C4-2B (cell line): ENCODE data around the gene CACFD1.

Experiments
- H3K27ac ChIP-seq: fragments of 450-650 bp; 2 replicates; pipeline ENCODE4 v1.5.1; 2017
- CTCF ChIP-seq: fragments of 450-650 bp; conservative IDR thresholded peaks from 2 replicates; pipeline ENCODE4 v1.5.1; 2017; ENCODE audit warnings: mild to moderate bottlenecking
- ZFX ChIP-seq: fragments of 450-650 bp; IDR thresholded peaks from 2 replicates; pipeline ENCODE4 v1.6.1; 2017

CACFD1 gene

GRCh38 chr9:133499892-133500270 is 40.1 kb downstream of the CACFD1 start:
- TF ChIP-seq CTCF (no peak), ZFX (no peak)
- H3K27ac ChIP-seq: no peak overlapping the region

DNA sequence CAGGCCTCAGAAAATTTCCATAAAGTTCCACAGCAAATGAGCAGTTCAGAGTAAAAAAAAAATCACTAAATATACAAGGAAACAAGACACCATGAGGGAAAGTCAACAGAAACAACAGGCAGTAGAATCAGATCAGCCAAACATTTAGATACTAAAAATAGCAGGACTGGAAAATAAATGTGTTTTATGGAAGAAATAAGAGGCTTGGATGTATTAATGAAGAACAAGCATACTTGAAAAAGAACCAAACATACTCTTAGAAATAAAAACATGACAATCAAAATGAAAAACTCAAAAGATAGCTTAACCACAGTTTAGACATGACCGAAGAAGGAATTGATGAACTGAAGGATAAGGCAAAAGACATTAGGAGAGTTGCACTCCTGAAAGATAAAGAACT is 42.3 kb downstream of the CACFD1 start:
- no peak for TF ChIP-seq ZFX
- TF ChIP-seq CTCF: no peak

DNA sequence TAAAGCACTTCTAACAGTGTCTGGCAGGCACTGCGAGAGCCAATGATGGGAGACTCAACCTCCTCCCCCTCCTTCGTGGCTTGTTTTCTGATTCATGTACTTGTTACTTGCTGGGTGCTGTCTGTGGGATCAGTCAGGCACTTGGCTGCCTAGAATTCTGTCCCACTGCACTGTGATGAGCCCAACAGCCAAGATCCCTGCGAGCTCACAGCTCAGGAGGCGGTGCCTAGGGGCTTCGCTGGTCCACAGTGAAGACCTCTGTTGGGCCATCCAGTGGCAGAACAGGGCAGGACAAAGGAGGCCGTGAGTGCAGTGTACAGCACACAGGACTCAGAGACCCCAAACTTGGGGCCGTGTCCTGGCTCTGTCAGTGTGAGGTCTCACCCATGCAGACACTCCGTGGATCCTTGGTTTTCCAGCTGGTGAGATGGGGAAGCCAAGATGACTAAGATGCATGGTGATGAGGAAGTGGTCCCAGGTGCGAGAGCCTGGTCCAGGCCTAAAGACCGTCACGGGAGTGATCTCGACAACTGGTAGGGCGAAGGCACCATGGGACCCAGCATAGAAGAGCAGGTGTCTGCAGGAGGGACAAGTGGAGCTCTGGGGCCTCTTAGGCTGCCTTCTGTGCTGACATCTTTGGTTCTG is 45.5 kb downstream of the CACFD1 start:
- TF ChIP-seq CTCF (no peak), ZFX (no peak)
- H3K27ac ChIP-seq: no peak overlapping the region

More for the DNA sequence above, 42.3 kb downstream of the CACFD1 start:
- H3K27ac ChIP-seq: no peak overlapping the region

DNA sequence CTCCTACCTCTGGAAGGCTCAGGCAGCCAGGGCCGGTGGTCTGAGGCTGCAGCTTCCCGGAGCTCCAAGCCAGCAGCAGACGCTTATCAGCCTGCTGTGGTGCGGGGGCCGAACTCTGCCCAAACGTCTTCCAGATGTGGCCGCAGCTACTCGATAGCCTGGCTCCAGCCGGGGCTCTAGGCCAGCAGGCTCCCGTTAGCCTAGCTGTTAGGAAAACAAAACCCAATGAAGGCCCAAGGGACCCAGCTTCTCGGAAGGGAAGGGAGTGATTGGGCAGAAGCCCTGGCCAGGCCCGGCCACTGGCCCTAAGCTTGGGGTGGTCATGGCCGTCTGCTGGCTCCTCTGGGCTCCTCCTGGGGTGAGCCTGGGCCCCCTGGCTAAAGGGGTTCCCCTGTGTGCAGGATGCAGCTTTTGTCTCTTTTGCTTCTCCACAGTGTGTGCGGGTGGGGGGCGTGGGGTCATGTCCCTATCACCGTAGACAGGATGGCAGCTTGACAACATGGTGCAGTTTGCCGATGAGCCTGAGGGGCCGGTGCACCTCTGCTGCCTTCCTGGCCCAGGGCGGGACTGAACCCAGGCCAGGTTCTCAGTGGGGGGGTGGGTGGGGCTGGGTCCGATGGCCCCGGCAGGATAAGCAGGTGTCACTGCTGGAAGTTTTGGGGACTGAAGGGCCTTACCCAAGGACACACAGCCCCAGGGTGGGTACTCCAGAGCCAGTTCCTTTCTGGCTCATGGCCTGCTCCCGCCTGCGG is 46.3 kb downstream of the CACFD1 start:
- TF ChIP-seq ZFX (no peak), CTCF (no peak)
- H3K27ac ChIP-seq: no peak overlapping the region

DNA sequence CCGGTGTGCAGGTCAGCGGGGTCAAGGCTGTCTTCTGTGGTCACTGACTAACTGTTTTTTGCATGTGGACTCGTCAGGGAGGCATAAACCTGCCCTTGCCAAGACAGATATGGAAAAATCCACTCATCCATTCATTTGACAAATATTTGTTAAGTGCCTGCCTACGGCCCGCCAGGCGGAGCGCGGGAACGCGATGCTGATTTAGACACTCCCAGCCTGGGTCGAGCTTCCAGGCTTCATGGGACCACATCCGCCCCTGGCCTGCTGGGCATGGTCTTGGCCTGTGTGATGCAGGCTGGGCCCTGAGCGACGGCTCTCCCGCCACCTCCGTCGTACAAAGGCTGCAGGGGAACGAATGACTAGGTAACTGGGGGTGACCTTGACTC is 46.9 kb downstream of the CACFD1 start:
- TF ChIP-seq ZFX: no peak
- TF ChIP-seq CTCF: no peak

DNA sequence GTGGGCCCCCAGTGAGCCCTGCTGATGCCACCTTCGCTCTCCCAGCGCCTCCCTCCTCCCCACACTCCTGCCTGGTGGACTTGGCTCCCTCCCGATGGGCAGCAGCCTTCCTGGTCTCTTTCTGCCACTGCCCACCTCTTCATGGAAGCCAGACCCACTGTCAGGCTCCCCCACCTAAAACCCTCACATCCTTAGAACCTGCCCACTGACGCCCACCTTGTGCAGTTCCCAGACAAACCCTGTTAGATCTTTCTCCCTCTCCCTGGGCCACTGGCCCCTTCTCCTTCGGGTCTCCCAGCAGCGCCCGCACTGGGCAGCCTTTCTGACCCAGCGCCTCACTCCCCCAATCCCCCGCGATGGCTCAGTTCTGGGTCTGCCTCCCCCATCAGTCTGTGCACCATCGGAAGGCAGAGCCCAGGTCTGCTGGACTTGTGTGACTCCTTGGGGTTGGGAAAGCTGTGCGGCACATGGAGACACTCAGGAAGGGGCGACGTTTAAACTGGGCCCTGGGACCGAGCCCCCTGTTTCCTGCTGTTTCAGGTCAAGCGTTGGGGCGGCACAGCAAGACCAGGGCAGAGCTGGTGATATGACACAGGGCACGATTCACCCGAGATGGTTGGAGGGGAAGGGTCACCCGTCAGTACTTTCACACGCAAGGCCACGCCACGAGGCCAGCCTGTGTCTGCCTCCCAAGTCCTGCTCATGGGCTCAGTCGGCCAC is 47.6 kb downstream of the CACFD1 start:
- no peak overlapping the region for H3K27ac ChIP-seq
- TF ChIP-seq ZFX: no peak
- TF ChIP-seq CTCF: no peak

More for the DNA sequence above, 46.9 kb downstream of the CACFD1 start:
- H3K27ac ChIP-seq: no peak overlapping the region

DNA sequence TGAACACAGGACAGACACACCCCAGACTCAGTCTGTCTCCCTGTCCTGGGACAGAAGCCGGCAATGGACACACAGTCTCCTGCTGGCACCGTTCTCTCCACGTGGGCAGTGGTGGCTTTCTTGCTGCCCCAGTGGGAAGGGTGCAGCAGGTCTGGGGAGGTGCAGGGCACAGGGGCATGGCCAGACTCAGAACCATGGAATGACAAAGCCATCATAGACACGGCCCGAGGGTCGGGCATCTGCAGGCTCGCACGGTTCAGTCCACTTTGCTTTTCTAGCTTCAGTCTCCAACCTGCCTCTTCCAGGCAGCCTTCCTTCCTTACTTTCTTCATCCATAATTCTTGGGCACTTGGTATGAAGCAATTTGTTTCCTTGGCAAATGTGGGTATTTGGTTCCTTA is 48.3 kb downstream of the CACFD1 start:
- no peak for TF ChIP-seq ZFX
- no peak for TF ChIP-seq CTCF
- H3K27ac ChIP-seq: no peak overlapping the region
